K562 (cell line): Measurements from ENCODE around the gene NUP62. TPM values are rescaled to one million over a fixed set of nuclear protein-coding genes. Genes with fewer than 3 reads are reported as not detected.

ENCODE experiments used
- CBX5 ChIP-seq: IDR thresholded peaks from 2 replicates; pipeline ENCODE4 v1.6.1; 2014; ENCODE audit warnings: low read depth, borderline replicate concordance
- ELF1 ChIP-seq: fragments of 200-800 bp; sonication (Bioruptor generic); IDR thresholded peaks from 2 replicates; pipeline ENCODE4 v1.6.1; 2016; ENCODE audit warnings: missing genetic modification characterization, missing compliant biosample characterization
- ESRRA ChIP-seq: fragments of 450-650 bp; IDR thresholded peaks from 2 replicates; pipeline ENCODE4 v1.6.1; 2014; ENCODE audit warnings: low read depth, mild to moderate bottlenecking, moderate library complexity, borderline replicate concordance
- ETS2 ChIP-seq: IDR thresholded peaks from 2 replicates; pipeline ENCODE4 v1.6.1; 2016; ENCODE audit warnings: borderline replicate concordance, missing genetic modification characterization, mild to moderate bottlenecking, moderate library complexity, missing compliant biosample characterization; ENCODE audit not compliant: poor library complexity, severe bottlenecking
- JUND ChIP-seq, 2 experiments: IDR thresholded peaks; 2 replicates in 1 of 2; 3 replicates in 1 of 2; pipeline ENCODE4 v1.6.1; 2011; ENCODE audit warnings: borderline replicate concordance in 2 of 2, low read depth in 2 of 2, low read length in 2 of 2, improper control_type of control experiment in 1 of 2, missing biosample characterization in 1 of 2, missing genetic modification characterization in 1 of 2, missing genetic modification reagents in 1 of 2
- NR2F6 ChIP-seq: fragments of 450-650 bp; formaldehyde crosslinking; IDR thresholded peaks from 2 replicates; pipeline ENCODE4 v1.4.0; 2020; ENCODE audit warnings: mild to moderate bottlenecking
- NR4A1 ChIP-seq, 2 experiments: fragments of 250-450 bp in 1 of 2; fragments of 450-650 bp in 1 of 2; sonication (Bioruptor Pico) in 1 of 2; IDR thresholded peaks; 2 replicates each; pipeline versions ENCODE4 v1.4.0 to v1.6.1; 2016 to 2020; ENCODE audit warnings: mild to moderate bottlenecking in 2 of 2, missing compliant biosample characterization in 1 of 2, missing genetic modification characterization in 1 of 2, moderate library complexity in 1 of 2
- STAT5A ChIP-seq: IDR thresholded peaks from 2 replicates; pipeline ENCODE4 v1.6.1; 2012; ENCODE audit warnings: low read length, inconsistent platforms, borderline replicate concordance
- ZNF584 ChIP-seq: fragments of 200-800 bp; sonication (Bioruptor generic); IDR thresholded peaks from 2 replicates; pipeline ENCODE4 v1.6.1; 2016; ENCODE audit warnings: low read depth, mild to moderate bottlenecking, missing genetic modification characterization, missing compliant biosample characterization
- polyA plus RNA-seq, 8 experiments: library from polyadenylated mRNA; depleted of rRNA in 4 of 8; stranded (reverse) in 5 of 8; unstranded in 3 of 8; fragments of >200 nt; fragmentation: Nextera tagmentation in 2 of 8; fragmentation: Illumina TruSeq in 1 of 8; extraction: Ambion mirVana in 2 of 8; extraction: Trizol in 1 of 8; gene quantifications; 2 replicates each; pipeline versions ENCODE4 v1.2.1 to v1.2.3, GENCODE V29; 2011 to 2014; ENCODE audit warnings: inconsistent platforms in 1 of 8, missing spikeins in 1 of 8
- total RNA-seq, 7 experiments: library from RNA; depleted of rRNA in 6 of 7; stranded (reverse); fragments of >200 nt in 6 of 7; fragmentation: Illumina TruSeq in 2 of 7; extraction: Trizol in 2 of 7; gene quantifications; 2 replicates each; pipeline versions ENCODE4 v1.2.1 to v1.2.3, GENCODE V29; 2011 to 2021; ENCODE audit warnings: low replicate concordance in 1 of 7
- TF ChIP-seq, protein P1 (sequence below), 2 experiments: fragments of 450-650 bp; formaldehyde crosslinking in 1 of 2; IDR thresholded peaks; 2 replicates each; pipeline versions ENCODE4 v1.4.0 to v1.6.1; 2014 to 2020; ENCODE audit warnings: mild to moderate bottlenecking in 2 of 2, borderline replicate concordance in 1 of 2, low read depth in 1 of 2
- TF ChIP-seq, protein P2 (sequence below): IDR thresholded peaks from 2 replicates; pipeline ENCODE4 v1.6.1; 2014; ENCODE audit warnings: antibody characterized with exemption
- TF ChIP-seq, protein P3 (sequence below): fragments of 250-450 bp; sonication (Bioruptor Pico); IDR thresholded peaks from 2 replicates; pipeline ENCODE4 v1.4.0; 2020; ENCODE audit warnings: borderline replicate concordance
- TF ChIP-seq, protein P4 (sequence below): fragments of 450-650 bp; conservative IDR thresholded peaks from 2 replicates; pipeline ENCODE4 v1.6.1; 2016; ENCODE audit warnings: missing genetic modification characterization, low read depth, mild to moderate bottlenecking, missing compliant biosample characterization, moderate library complexity

NUP62 gene
- total and polyA plus RNA-seq, 9 of the 15 experiments (the other 6 are each of a cell fraction or from before 2014, with no cell fraction given): 16.9 to 109 (median 66.0) TPM

DNA sequence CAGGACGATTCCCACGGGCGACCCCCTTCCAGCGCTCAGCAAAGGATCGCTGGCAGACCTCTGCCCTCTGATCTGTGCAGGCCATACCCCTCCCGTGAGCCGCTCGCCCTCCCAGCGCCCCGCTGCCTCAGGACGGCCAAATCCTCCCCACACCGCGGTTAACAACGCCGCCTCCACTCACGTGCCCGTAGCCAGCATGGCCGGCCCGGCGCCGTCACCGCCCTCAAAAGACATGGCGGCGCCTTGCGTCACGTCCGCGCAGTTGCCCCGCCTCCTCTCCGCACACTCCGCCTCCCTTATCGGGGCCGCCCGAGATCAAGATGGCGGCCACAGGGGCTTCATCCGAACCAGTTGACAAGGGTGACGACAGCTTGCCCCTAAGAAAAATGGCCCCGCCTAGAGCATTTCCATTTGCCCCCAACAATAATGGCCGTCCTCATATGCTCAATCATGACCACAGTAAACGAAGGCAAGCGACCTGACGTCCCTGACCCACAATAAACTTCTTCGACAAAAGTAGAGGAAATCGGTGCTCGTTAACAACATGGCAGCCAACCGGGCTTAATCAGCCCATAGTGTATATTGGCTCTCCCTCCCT lies 52.8 kb downstream of the NUP62 start (continued):
- TF ChIP-seq, protein P1, sequence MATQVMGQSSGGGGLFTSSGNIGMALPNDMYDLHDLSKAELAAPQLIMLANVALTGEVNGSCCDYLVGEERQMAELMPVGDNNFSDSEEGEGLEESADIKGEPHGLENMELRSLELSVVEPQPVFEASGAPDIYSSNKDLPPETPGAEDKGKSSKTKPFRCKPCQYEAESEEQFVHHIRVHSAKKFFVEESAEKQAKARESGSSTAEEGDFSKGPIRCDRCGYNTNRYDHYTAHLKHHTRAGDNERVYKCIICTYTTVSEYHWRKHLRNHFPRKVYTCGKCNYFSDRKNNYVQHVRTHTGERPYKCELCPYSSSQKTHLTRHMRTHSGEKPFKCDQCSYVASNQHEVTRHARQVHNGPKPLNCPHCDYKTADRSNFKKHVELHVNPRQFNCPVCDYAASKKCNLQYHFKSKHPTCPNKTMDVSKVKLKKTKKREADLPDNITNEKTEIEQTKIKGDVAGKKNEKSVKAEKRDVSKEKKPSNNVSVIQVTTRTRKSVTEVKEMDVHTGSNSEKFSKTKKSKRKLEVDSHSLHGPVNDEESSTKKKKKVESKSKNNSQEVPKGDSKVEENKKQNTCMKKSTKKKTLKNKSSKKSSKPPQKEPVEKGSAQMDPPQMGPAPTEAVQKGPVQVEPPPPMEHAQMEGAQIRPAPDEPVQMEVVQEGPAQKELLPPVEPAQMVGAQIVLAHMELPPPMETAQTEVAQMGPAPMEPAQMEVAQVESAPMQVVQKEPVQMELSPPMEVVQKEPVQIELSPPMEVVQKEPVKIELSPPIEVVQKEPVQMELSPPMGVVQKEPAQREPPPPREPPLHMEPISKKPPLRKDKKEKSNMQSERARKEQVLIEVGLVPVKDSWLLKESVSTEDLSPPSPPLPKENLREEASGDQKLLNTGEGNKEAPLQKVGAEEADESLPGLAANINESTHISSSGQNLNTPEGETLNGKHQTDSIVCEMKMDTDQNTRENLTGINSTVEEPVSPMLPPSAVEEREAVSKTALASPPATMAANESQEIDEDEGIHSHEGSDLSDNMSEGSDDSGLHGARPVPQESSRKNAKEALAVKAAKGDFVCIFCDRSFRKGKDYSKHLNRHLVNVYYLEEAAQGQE (IDR thresholded peaks at IDR 0.05; ENCODE audit: borderline replicate concordance): no peak
- TF ChIP-seq, protein P1 (CRISPR knock-in tag; IDR thresholded peaks at IDR 0.05; ENCODE audit: low read depth): 0 out of 2 replicates have a peak, but pooled peaks have one; percentile 15
- TF ChIP-seq ESRRA (no peak), ZNF584 (CRISPR knock-in tag) (peak; percentile 98), ELF1 (tag) (peak; percentile 58; the same call in 1 of the 2 replicates), JUND (IDR thresholded peaks at IDR 0.05; ENCODE audit: borderline replicate concordance, low read depth, low read length) (peak; percentile 85), JUND (tag; IDR thresholded peaks at IDR 0.05; ENCODE audit: borderline replicate concordance, low read depth, low read length) (peak; percentile 49; the same call in 1 of the 3 replicates), ETS2 (tag) (no peak), CBX5 (no peak), STAT5A (no peak; the same call in 1 of the 2 replicates), NR2F6 (0 out of 2 replicates have a peak, but pooled peaks have one; percentile 32), NR4A1 (CRISPR knock-in tag; IDR thresholded peaks at IDR 0.05) (no peak; the same call in 1 of the 2 replicates), NR4A1 (tag; IDR thresholded peaks at IDR 0.05) (peak; percentile 43; the same call in 1 of the 2 replicates)
- TF ChIP-seq, protein P2, sequence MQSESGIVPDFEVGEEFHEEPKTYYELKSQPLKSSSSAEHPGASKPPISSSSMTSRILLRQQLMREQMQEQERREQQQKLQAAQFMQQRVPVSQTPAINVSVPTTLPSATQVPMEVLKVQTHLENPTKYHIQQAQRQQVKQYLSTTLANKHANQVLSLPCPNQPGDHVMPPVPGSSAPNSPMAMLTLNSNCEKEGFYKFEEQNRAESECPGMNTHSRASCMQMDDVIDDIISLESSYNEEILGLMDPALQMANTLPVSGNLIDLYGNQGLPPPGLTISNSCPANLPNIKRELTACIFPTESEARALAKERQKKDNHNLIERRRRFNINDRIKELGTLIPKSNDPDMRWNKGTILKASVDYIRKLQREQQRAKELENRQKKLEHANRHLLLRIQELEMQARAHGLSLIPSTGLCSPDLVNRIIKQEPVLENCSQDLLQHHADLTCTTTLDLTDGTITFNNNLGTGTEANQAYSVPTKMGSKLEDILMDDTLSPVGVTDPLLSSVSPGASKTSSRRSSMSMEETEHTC: no peak
- TF ChIP-seq, protein P3, sequence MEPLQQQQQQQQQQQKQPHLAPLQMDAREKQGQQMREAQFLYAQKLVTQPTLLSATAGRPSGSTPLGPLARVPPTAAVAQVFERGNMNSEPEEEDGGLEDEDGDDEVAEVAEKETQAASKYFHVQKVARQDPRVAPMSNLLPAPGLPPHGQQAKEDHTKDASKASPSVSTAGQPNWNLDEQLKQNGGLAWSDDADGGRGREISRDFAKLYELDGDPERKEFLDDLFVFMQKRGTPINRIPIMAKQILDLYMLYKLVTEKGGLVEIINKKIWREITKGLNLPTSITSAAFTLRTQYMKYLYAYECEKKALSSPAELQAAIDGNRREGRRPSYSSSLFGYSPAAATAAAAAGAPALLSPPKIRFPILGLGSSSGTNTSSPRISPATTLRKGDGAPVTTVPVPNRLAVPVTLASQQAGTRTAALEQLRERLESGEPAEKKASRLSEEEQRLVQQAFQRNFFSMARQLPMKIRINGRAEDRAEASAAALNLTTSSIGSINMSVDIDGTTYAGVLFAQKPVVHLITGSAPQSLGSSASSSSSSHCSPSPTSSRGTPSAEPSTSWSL (CRISPR knock-in tag): no peak
- TF ChIP-seq, protein P4, sequence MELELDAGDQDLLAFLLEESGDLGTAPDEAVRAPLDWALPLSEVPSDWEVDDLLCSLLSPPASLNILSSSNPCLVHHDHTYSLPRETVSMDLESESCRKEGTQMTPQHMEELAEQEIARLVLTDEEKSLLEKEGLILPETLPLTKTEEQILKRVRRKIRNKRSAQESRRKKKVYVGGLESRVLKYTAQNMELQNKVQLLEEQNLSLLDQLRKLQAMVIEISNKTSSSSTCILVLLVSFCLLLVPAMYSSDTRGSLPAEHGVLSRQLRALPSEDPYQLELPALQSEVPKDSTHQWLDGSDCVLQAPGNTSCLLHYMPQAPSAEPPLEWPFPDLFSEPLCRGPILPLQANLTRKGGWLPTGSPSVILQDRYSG: peak; percentile 85
